AG04449 (cell line): ENCODE measurements around the gene EFHD2.
A peak's percentile ranks its signal among the peaks of the same experiment; 100 is the strongest.

Source experiments
- CTCF ChIA-PET: fragments of 350-600 bp; formaldehyde crosslinking; extraction: SDS; loops from one replicate; lab custom pipeline; 2021; ENCODE audit warnings: antibody characterized with exemption; lab: Yijun Ruan, JAX
- POLR2A ChIA-PET: fragments of 400-600, 350-600 bp; formaldehyde crosslinking; extraction: SDS; loops from one replicate; lab custom pipeline; 2020; ENCODE audit warnings: antibody characterized with exemption, inconsistent platforms; lab: Yijun Ruan, JAX
- DNase-seq: peaks from one replicate; pipeline ENCODE4 v3.0.0-alpha.2; 2010; ENCODE audit warnings: low read depth, low spot score
- H3K4me3 ChIP-seq: 2 replicates; pipeline ENCODE4 v1.5.1; 2011; ENCODE audit warnings: low read depth, mild to moderate bottlenecking, control low read depth, low read length
- TF ChIP-seq, protein P1 (sequence below): IDR thresholded peaks from one replicate; pipeline ENCODE4 v1.5.1; 2011; ENCODE audit warnings: mild to moderate bottlenecking, moderate library complexity, low read length, control low read depth, inconsistent platforms; ENCODE audit not compliant: insufficient read depth; ENCODE audit errors: missing control alignments

EFHD2 gene

DNA sequence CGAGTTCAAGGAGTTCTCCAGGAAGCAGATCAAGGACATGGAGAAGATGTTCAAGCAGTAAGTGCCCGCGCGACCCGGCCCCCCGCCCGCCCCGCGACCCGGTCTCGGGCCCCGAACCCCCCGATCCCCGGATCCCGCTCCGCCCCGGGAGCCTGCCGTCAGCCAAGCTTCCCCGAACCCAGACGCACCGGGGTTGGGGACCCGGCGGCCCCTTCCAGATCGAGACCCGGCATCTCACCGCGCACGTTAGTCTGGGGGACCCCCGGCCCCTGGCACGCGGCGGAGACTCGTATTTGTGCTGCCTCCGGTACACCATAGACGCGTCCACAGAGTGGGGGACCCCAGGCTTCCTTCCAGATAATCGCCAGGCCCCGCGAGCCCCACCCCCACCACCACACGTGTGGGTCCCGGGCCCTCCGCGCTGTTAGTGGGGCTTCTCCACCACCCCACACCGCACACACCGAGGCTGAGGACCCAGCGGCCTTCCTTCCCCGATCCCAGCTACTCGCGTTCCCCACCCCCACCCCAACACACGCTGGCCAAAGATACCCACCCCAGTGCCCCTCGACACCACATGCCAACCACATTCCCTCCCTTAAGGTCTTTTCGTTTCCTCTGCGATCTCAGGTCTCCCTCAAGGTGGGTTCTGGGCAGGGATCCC, 665 bp downstream of the EFHD2 start:
- no peak for DNase-seq
- TF ChIP-seq, protein P1, sequence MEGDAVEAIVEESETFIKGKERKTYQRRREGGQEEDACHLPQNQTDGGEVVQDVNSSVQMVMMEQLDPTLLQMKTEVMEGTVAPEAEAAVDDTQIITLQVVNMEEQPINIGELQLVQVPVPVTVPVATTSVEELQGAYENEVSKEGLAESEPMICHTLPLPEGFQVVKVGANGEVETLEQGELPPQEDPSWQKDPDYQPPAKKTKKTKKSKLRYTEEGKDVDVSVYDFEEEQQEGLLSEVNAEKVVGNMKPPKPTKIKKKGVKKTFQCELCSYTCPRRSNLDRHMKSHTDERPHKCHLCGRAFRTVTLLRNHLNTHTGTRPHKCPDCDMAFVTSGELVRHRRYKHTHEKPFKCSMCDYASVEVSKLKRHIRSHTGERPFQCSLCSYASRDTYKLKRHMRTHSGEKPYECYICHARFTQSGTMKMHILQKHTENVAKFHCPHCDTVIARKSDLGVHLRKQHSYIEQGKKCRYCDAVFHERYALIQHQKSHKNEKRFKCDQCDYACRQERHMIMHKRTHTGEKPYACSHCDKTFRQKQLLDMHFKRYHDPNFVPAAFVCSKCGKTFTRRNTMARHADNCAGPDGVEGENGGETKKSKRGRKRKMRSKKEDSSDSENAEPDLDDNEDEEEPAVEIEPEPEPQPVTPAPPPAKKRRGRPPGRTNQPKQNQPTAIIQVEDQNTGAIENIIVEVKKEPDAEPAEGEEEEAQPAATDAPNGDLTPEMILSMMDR, result no peak
- POLR2A ChIA-PET, result no interaction called here
- CTCF ChIA-PET, result interaction anchor here (2.5 to 3.8 kb wide), 2 partner anchors 21 kb away, joined by 11 to 19 read pairs; no protein-coding TSS in a partner anchor
- H3K4me3 ChIP-seq, result peak overlapping the region; percentile 83

DNA sequence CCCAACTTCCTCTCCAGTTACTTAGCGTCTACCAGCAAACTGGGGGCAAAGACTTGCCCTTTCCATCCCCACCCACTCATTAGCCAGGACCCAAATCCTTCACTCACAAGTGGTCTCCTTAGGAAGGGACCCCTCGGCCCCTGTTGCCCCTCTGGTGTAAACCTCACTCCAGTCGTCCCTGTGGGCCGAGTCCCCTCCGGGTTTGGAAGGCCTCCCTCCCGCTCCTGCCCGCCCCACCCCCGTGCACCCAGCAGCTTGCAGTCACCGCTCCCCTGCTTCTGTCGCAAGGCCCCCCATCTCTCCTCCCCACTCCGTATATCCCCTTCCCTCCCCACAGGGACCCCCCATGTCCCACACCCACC, 1.2 kb downstream of the EFHD2 start:
- DNase-seq, result no peak
- POLR2A ChIA-PET, result no interaction called here
- TF ChIP-seq, protein P1, result no peak
- peak overlapping the region; percentile 83 for H3K4me3 ChIP-seq
- CTCF ChIA-PET, result interaction anchor here (0.9 to 2.5 kb wide), 2 partner anchors 13 to 21 kb away, joined by 3 to 11 read pairs; no protein-coding TSS in a partner anchor

- H3K4me3 ChIP-seq, result peak overlapping the region; percentile 83
- no peak for DNase-seq
- ChIA-PET POLR2A (no interaction called here), CTCF (interaction anchor here (0.9 to 2.5 kb wide), 4 partner anchors 12 to 283 kb away, joined by 3 to 13 read pairs (median 8); no protein-coding TSS in a partner anchor)
- TF ChIP-seq, protein P1, result no peak
These were observed 2.0 kb downstream of the EFHD2 start for GRCh38 chr1:15411593-15412137.

DNA sequence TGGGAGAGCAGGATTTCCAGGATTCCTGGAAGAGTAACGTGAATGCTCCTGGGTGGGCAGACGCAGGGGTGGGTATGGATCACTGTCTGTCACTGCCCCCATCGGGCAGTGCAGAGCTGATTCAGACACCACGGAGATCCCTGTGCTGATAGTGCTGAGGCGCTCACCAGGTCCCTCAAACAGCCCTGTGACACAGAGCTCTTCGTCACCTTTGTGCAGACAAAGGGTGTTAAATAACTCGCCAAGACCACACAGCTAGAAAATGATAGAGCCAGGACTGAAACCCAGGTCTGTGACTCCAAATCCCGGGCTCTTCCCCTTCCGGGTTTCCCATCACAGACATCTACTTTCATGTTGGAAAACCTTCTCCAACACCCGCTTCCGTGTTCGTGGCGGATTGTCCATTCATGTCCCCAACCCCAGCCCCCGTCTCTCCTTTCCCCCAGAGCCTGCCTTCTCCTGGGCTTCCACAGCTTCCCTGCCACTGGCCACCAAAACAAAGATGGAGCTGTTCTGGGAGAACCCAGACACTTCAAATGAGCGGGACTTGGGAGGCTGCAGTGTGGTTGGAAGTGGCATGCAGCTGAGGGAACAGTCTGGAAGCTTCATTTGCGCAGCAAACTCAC, 2.6 kb downstream of the EFHD2 start:
- DNase-seq, result no peak
- ChIA-PET POLR2A (interaction anchor here (0.9 to 1.1 kb wide), 2 partner anchors 18 to 74 kb away, joined by 4 read pairs; no protein-coding TSS in a partner anchor), CTCF (interaction anchor here (1.0 to 2.5 kb wide), 4 partner anchors 13 to 284 kb away, joined by 3 to 13 read pairs (median 8); no protein-coding TSS in a partner anchor)
- TF ChIP-seq, protein P1, result no peak
- peak overlapping the region; percentile 83 for H3K4me3 ChIP-seq

GRCh38 chr1:15412843-15413242, 3.2 kb downstream of the EFHD2 start:
- POLR2A ChIA-PET, result interaction anchor here (0.9 to 1.1 kb wide), 2 partner anchors 17 to 75 kb away, joined by 4 read pairs; no protein-coding TSS in a partner anchor

More at GRCh38 chr1:15412843-15413242, 3.2 kb downstream of the EFHD2 start:
- no peak for DNase-seq
- CTCF ChIA-PET, result interaction anchor here (1.0 to 2.5 kb wide), 4 partner anchors 13 to 284 kb away, joined by 3 to 13 read pairs (median 8); no protein-coding TSS in a partner anchor
- no peak overlapping the region for H3K4me3 ChIP-seq
- TF ChIP-seq, protein P1, result no peak
